HG03469 (cell line): Measurements from ENCODE around the gene TSSK6.

Source experiments
- ATAC-seq: cut with Tn5 transposase; IDR thresholded peaks from one replicate; pipeline ENCODE4 v1.9.1; 2021; ENCODE audit warnings: mild to moderate bottlenecking, moderate library complexity, moderate number of reproducible peaks; ENCODE audit not compliant: unreplicated experiment

Gene TSSK6

GRCh38 chr19:19514881-19515641 is at the start of gene TSSK6:
TSS of gene TSSK6 (minus strand) at chr19:19515548. CDS start at chr19:19515427, 121 bp downstream.
- ATAC-seq, result no peak

- ATAC-seq, result no peak
Measured at GRCh38 chr19:19563348-19563848, 48.0 kb upstream of the TSSK6 start.

GRCh38 chr19:19562665-19563347 is 47.5 kb upstream of the TSSK6 start:
- ATAC-seq, result no peak

GRCh38 chr19:19561946-19562664 is 46.8 kb upstream of the TSSK6 start:
- ATAC-seq, result no peak

GRCh38 chr19:19559931-19560330 is 44.6 kb upstream of the TSSK6 start:
- ATAC-seq, result no peak

- ATAC-seq, result no peak
Measured at GRCh38 chr19:19558636-19559035, 43.3 kb upstream of the TSSK6 start.

GRCh38 chr19:19558055-19558454 is 42.7 kb upstream of the TSSK6 start:
- no peak for ATAC-seq

GRCh38 chr19:19554074-19555023 is 39.0 kb upstream of the TSSK6 start:
- no peak for ATAC-seq

- no peak for ATAC-seq
Measured at GRCh38 chr19:19553670-19554069, 38.3 kb upstream of the TSSK6 start.

GRCh38 chr19:19552798-19553197 is 37.5 kb upstream of the TSSK6 start:
- no peak for ATAC-seq

GRCh38 chr19:19551853-19552192 is 36.5 kb upstream of the TSSK6 start:
- ATAC-seq, result no peak

GRCh38 chr19:19550972-19551852 is 35.9 kb upstream of the TSSK6 start:
- ATAC-seq, result no peak

GRCh38 chr19:19550485-19550929 is 35.2 kb upstream of the TSSK6 start:
- no peak for ATAC-seq

- ATAC-seq, result no peak
Measured at GRCh38 chr19:19549804-19550464, 34.6 kb upstream of the TSSK6 start.

GRCh38 chr19:19548915-19549759 is 33.8 kb upstream of the TSSK6 start:
- no peak for ATAC-seq

- ATAC-seq, result no peak
Measured at GRCh38 chr19:19547674-19548336, 32.5 kb upstream of the TSSK6 start.

- no peak for ATAC-seq
Measured at GRCh38 chr19:19546751-19547162, 31.4 kb upstream of the TSSK6 start.
